ENCODE data around the gene WDR82.

The WDR82 gene

GRCh38 chr3:52213005-52213404, 65.4 kb downstream of the WDR82 start:
- TF ChIP-seq CTCF (IDR thresholded peaks at IDR 0.05; ENCODE audit: low read depth, low read length), result no peak

DNA sequence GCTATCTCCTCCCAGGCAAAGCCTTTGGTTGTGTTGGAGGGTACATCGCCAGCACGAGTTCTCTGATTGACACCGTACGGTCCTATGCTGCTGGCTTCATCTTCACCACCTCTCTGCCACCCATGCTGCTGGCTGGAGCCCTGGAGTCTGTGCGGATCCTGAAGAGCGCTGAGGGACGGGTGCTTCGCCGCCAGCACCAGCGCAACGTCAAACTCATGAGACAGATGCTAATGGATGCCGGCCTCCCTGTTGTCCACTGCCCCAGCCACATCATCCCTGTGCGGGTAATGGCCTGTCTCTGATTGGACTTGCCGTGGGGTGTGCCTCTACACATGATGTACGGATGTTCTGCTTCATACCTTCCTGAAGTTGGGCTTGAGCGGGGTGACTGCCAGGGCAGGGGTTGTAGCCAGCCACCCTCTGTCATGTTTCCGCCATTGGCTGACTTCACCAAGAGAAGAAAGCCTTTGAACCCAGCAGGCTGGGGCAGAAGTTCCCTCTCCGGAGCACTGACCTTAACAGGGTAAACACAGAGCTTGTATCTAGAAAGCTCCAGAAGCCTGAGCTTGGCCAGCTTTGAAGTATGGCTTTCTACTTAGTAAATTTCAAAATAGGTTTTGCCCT, 67.1 kb downstream of the WDR82 start:
- no peak for TF ChIP-seq CTCF (IDR thresholded peaks at IDR 0.05; ENCODE audit: low read depth, low read length)

More at GRCh38 chr3:52213005-52213404, 65.4 kb downstream of the WDR82 start:
- no peak overlapping the region for H3K4me3 ChIP-seq (ENCODE audit: low read depth, low read length)

DNA sequence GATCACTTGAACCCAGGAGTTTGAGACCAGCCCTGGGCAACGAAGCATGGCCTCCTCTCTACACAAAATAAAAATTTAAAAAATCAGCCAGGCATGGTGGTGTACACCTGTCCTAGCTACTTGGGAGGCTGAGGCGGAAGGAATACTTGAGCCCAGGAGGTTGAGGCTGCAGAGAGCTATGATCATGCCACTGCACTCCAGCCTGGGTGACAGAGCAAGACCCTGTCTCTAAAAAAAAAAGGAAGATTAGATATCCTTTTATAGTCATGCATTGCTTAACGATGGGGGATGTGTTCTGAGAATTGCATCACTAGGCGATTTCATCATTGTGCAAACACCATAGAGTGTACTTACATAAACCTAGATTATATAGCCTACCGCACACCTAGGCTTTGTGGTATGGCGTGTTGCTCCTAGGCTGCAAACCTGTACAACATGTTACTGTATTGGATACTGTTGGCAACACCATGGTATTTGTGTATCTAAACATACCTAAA, 67.9 kb downstream of the WDR82 start:
- TF ChIP-seq CTCF (IDR thresholded peaks at IDR 0.05; ENCODE audit: low read depth, low read length), result no peak
- no peak overlapping the region for H3K4me3 ChIP-seq (ENCODE audit: low read depth, low read length)

More for the DNA sequence above, 67.1 kb downstream of the WDR82 start:
- H3K4me3 ChIP-seq (ENCODE audit: low read depth, low read length), result no peak overlapping the region

DNA sequence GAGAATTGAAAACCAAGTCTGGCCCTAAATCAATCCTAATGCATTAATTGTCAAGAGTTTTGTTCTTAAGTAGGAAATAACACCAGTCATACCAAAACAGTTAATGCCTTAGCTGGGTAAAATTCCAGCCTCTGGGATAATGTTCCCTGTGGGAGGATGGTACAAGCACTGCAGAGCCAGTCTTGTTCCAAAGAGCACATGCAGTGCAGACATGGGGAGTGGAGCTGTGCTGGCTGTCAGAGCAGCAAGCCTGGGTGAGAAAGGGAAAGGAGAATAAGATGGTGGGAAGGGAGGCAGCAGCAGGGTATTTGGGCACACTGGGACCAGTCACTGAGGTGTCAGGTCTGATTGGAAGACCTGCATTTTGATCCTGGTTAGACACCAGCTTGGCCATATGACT, 68.4 kb downstream of the WDR82 start:
- TF ChIP-seq CTCF (IDR thresholded peaks at IDR 0.05; ENCODE audit: low read depth, low read length), result no peak
- H3K4me3 ChIP-seq (ENCODE audit: low read depth, low read length), result no peak overlapping the region

DNA sequence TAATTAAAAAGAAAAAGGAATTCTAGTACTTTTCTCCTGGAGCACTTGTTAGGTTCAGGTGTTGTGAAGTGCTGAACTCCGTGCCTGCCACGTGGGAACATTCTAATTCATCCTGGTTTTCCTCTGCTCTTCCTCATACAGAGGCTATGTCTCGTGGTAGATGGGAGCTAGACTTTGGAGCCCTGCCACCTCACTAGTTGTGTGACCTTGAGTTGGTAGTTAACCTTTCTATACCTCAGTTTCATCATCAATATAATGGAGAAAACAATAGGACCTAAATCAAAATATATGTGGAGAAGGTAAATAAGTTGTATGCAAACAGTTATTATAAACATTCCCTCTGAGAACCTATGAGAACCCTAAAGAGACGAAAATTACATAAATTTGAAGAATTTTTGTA, 69.9 kb downstream of the WDR82 start:
- H3K4me3 ChIP-seq (ENCODE audit: low read depth, low read length), result no peak overlapping the region
- no peak for TF ChIP-seq CTCF (IDR thresholded peaks at IDR 0.05; ENCODE audit: low read depth, low read length)

DNA sequence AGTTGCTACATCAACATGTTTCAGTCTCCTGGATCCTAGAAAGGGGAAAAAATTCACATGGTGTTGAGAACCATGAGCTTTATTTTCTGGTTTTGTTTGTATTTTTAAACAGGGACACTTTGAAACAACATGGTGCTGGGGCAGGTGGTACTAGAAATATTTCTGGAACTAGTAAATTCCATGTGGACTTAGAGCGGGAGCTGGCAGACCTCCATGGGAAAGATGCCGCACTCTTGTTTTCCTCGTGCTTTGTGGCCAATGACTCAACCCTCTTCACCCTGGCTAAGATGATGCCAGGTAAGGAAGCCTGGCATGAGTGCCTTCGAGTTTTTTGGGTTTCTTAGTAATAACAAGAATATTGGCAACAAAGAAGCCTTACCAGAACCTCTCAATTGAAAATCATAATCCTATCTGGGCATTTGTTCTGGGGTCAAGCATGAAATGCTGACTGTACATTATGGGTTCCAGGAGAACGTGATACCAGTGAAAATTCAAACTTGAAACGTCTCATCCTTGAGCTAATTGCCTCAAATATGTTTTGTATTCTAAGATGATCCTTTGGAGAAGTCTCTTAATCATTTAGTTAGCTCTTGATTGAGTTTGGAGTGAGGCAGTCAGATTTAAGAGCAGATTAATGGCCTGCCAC, 72.6 kb downstream of the WDR82 start:
- no peak for TF ChIP-seq CTCF (IDR thresholded peaks at IDR 0.05; ENCODE audit: low read depth, low read length)
- H3K4me3 ChIP-seq (ENCODE audit: low read depth, low read length), result no peak overlapping the region

Measured in WI38 (cell line).